GM08714 (cell line): Measurements from ENCODE around the gene ZCCHC7.
"Not testable (repeated sequence)": the region's sequence is repeated elsewhere in the genome, so short reads cannot be mapped to it uniquely, and the experiment has no call there.

Source experiments
- H3K4me3 ChIP-seq: fragments of 200-500 bp; sonication (Bioruptor generic); 2 replicates; pipeline ENCODE4 v1.5.1; 2014; ENCODE audit warnings: mild to moderate bottlenecking, low read length, inconsistent platforms
- ZNF274 ChIP-seq: IDR thresholded peaks from 2 replicates; pipeline ENCODE4 v1.6.1; 2012; ENCODE audit warnings: mild to moderate bottlenecking, low read depth, low read length

ZCCHC7 gene

GRCh38 chr9:37383876-37384746 lies 263.7 kb downstream of the ZCCHC7 start:
- H3K4me3 ChIP-seq, result no peak overlapping the region
- TF ChIP-seq ZNF274, result no peak

GRCh38 chr9:37385286-37385685 lies 264.9 kb downstream of the ZCCHC7 start:
- H3K4me3 ChIP-seq, result no peak overlapping the region
- no peak for TF ChIP-seq ZNF274

GRCh38 chr9:37386988-37387387 lies 266.6 kb downstream of the ZCCHC7 start:
- no peak overlapping the region for H3K4me3 ChIP-seq
- no peak for TF ChIP-seq ZNF274

GRCh38 chr9:37390759-37391158 lies 270.4 kb downstream of the ZCCHC7 start:
- no peak for TF ChIP-seq ZNF274
- H3K4me3 ChIP-seq, result no peak overlapping the region

- no peak overlapping the region for H3K4me3 ChIP-seq
- no peak for TF ChIP-seq ZNF274
Measured at GRCh38 chr9:37392272-37392671, 271.9 kb downstream of the ZCCHC7 start.

- TF ChIP-seq ZNF274, result no peak
- H3K4me3 ChIP-seq, result no peak overlapping the region
Measured at GRCh38 chr9:37395229-37395628, 274.9 kb downstream of the ZCCHC7 start.

- no peak for TF ChIP-seq ZNF274
- H3K4me3 ChIP-seq, result no peak overlapping the region
Measured at GRCh38 chr9:37395663-37396062, 275.3 kb downstream of the ZCCHC7 start.

GRCh38 chr9:37397948-37398347 lies 277.6 kb downstream of the ZCCHC7 start:
- not testable (repeated sequence) for H3K4me3 ChIP-seq

- no peak for TF ChIP-seq ZNF274
- no peak overlapping the region; the same call in 1 of the 2 replicates for H3K4me3 ChIP-seq
Measured at GRCh38 chr9:37398464-37399025, 278.2 kb downstream of the ZCCHC7 start.

GRCh38 chr9:37399336-37399735 lies 279.0 kb downstream of the ZCCHC7 start:
- H3K4me3 ChIP-seq, result no peak overlapping the region
- no peak for TF ChIP-seq ZNF274

- no peak for TF ChIP-seq ZNF274
- H3K4me3 ChIP-seq, result no peak overlapping the region
Measured at GRCh38 chr9:37404590-37404989, 284.2 kb downstream of the ZCCHC7 start.

GRCh38 chr9:37405350-37405749 lies 285.0 kb downstream of the ZCCHC7 start:
- H3K4me3 ChIP-seq, result no peak overlapping the region
- TF ChIP-seq ZNF274, result no peak

- no peak overlapping the region for H3K4me3 ChIP-seq
- no peak for TF ChIP-seq ZNF274
Measured at GRCh38 chr9:37405764-37406380, 285.5 kb downstream of the ZCCHC7 start.

- no peak for TF ChIP-seq ZNF274
- no peak overlapping the region for H3K4me3 ChIP-seq
Measured at GRCh38 chr9:37406603-37407401, 286.4 kb downstream of the ZCCHC7 start.
